ENCODE data around the gene PRC1.

PRC1 gene

GRCh38 chr15:90991587-90992285, 2.6 kb downstream of the PRC1 start:
- H3K27ac ChIP-seq, result no peak overlapping the region
- no peak for DNase-seq (ENCODE audit: low read depth, low spot score)

GRCh38 chr15:90990446-90990845, 3.9 kb downstream of the PRC1 start:
- no peak for DNase-seq (ENCODE audit: low read depth, low spot score)
- H3K27ac ChIP-seq, result no peak overlapping the region

GRCh38 chr15:90989040-90989768, 5.1 kb downstream of the PRC1 start:
- no peak for DNase-seq (ENCODE audit: low read depth, low spot score)

GRCh38 chr15:90988296-90988695, 6.0 kb downstream of the PRC1 start:
- no peak for DNase-seq (ENCODE audit: low read depth, low spot score)
- H3K27ac ChIP-seq, result no peak overlapping the region

More at GRCh38 chr15:90989040-90989768, 5.1 kb downstream of the PRC1 start:
- no peak overlapping the region for H3K27ac ChIP-seq

GRCh38 chr15:90987561-90988141, 6.7 kb downstream of the PRC1 start:
- no peak overlapping the region for H3K27ac ChIP-seq
- no peak for DNase-seq (ENCODE audit: low read depth, low spot score)

- DNase-seq (ENCODE audit: low read depth, low spot score), result no peak
- no peak overlapping the region for H3K27ac ChIP-seq
Observed at GRCh38 chr15:90986790-90987507, 7.4 kb downstream of the PRC1 start.

GRCh38 chr15:90982135-90982534, 12.2 kb downstream of the PRC1 start:
- H3K27ac ChIP-seq, result peak overlapping the region; percentile 26
- DNase-seq (ENCODE audit: low read depth, low spot score), result no peak

GRCh38 chr15:90981681-90982080, 12.7 kb downstream of the PRC1 start:
- no peak for DNase-seq (ENCODE audit: low read depth, low spot score)
- no peak overlapping the region for H3K27ac ChIP-seq

GRCh38 chr15:90979582-90979981, 14.8 kb downstream of the PRC1 start:
- no peak overlapping the region for H3K27ac ChIP-seq
- DNase-seq (ENCODE audit: low read depth, low spot score), result no peak

- no peak overlapping the region for H3K27ac ChIP-seq
- no peak for DNase-seq (ENCODE audit: low read depth, low spot score)
Observed at GRCh38 chr15:90974216-90974615, 20.1 kb downstream of the PRC1 start.

- DNase-seq (ENCODE audit: low read depth, low spot score), result no peak
- H3K27ac ChIP-seq, result no peak overlapping the region
Observed at GRCh38 chr15:90972133-90972532, 22.2 kb downstream of the PRC1 start.

- no peak overlapping the region for H3K27ac ChIP-seq
- DNase-seq (ENCODE audit: low read depth, low spot score), result no peak
Observed at GRCh38 chr15:90970274-90970673, 24.1 kb downstream of the PRC1 start.

- no peak for DNase-seq (ENCODE audit: low read depth, low spot score)
- no peak overlapping the region for H3K27ac ChIP-seq
Observed at GRCh38 chr15:90968434-90968833, 25.9 kb downstream of the PRC1 start.

GRCh38 chr15:90967206-90967605, 27.1 kb downstream of the PRC1 start:
- DNase-seq (ENCODE audit: low read depth, low spot score), result no peak
- no peak overlapping the region for H3K27ac ChIP-seq

- no peak for DNase-seq (ENCODE audit: low read depth, low spot score)
- no peak overlapping the region for H3K27ac ChIP-seq
Observed at GRCh38 chr15:90966262-90966661, 28.1 kb downstream of the PRC1 start.

GRCh38 chr15:90962021-90962420, 32.3 kb downstream of the PRC1 start:
- DNase-seq (ENCODE audit: low read depth, low spot score), result no peak
- H3K27ac ChIP-seq, result no peak overlapping the region

GRCh38 chr15:90960298-90961091, 33.8 kb downstream of the PRC1 start:
- H3K27ac ChIP-seq, result no peak overlapping the region
- DNase-seq (ENCODE audit: low read depth, low spot score), result no peak

GRCh38 chr15:90959894-90960293, 34.4 kb downstream of the PRC1 start:
- no peak for DNase-seq (ENCODE audit: low read depth, low spot score)
- no peak overlapping the region for H3K27ac ChIP-seq

- H3K27ac ChIP-seq, result no peak overlapping the region
- DNase-seq (ENCODE audit: low read depth, low spot score), result no peak
Observed at GRCh38 chr15:90959028-90959595, 35.2 kb downstream of the PRC1 start.

- H3K27ac ChIP-seq, result no peak overlapping the region
- no peak for DNase-seq (ENCODE audit: low read depth, low spot score)
Observed at GRCh38 chr15:90957791-90958190, 36.5 kb downstream of the PRC1 start.

Data from epithelial cell of prostate (primary cell).